HUES6 (cell line): ENCODE results near the gene APOL4.
"Not testable (repeated sequence)": the region's sequence is repeated elsewhere in the genome, so short reads cannot be mapped to it uniquely, and the experiment has no call there.

Experiments used
- H3K27ac ChIP-seq: 2 replicates; pipeline ENCODE4 v1.7.0; 2013; ENCODE audit warnings: low read depth, mild to moderate bottlenecking, low read length, inconsistent platforms
- H3K27me3 ChIP-seq: 2 replicates; pipeline ENCODE4 v1.6.1; 2013; ENCODE audit warnings: low read length; ENCODE audit not compliant: control insufficient read depth, insufficient read depth
- H3K36me3 ChIP-seq: 2 replicates; pipeline ENCODE4 v1.6.1; 2013; ENCODE audit warnings: low read length; ENCODE audit not compliant: control insufficient read depth, insufficient read depth
- H3K4me1 ChIP-seq: 2 replicates; pipeline ENCODE4 v1.6.1; 2013; ENCODE audit warnings: low read length; ENCODE audit not compliant: control insufficient read depth, insufficient read depth
- H3K4me3 ChIP-seq: 2 replicates; pipeline ENCODE4 v1.5.1; 2013; ENCODE audit warnings: low read depth, low read length
- H3K9ac ChIP-seq: one replicate; pipeline ENCODE4 v1.6.1; 2013; ENCODE audit warnings: mild to moderate bottlenecking, low read length
- H3K9me3 ChIP-seq: 2 replicates; pipeline ENCODE4 v1.6.1; 2013; ENCODE audit warnings: low read depth, low read length; ENCODE audit not compliant: control insufficient read depth, insufficient read depth

Gene APOL4

DNA sequence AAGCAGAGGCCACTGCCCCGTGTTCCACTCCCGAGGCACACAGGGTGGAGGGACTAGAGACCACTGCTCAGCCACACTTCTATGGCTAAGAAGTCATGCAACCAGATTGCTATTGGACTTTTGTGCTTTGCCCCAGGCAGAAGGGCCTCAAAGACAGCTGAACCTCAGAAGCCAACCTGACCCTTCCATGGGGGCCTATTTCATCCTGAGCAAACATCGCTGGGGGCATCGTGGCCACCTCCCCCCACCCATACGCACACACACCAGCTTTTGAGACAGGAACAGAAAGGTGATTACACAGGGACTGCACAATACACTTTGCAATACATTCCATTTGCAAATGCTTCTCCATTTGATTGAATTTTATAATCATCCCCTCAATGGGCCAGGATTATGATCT, 4.0 kb upstream of the APOL4 start:
- not testable (repeated sequence) for H3K27ac ChIP-seq, H3K36me3 ChIP-seq, H3K4me3 ChIP-seq, H3K27me3 ChIP-seq, H3K4me1 ChIP-seq, H3K9ac ChIP-seq
- H3K9me3 ChIP-seq, result peaks cover 20% of the 10 kb centered on the region

GRCh38 chr22:36204632-36205015, 3.0 kb upstream of the APOL4 start:
- H3K36me3 ChIP-seq, result no peaks in the 10 kb centered on the region
- no peak overlapping the region for H3K4me3 ChIP-seq
- H3K9ac ChIP-seq, result no peak overlapping the region
- H3K27ac ChIP-seq, result no peak overlapping the region
- no peaks in the 10 kb centered on the region for H3K4me1 ChIP-seq
- H3K9me3 ChIP-seq, result peaks cover 13% of the 10 kb centered on the region
- H3K27me3 ChIP-seq, result no peaks in the 10 kb centered on the region; the same call in 1 of the 2 replicates

- no peaks in the 10 kb centered on the region; the same call in 1 of the 2 replicates for H3K27me3 ChIP-seq
- no peaks in the 10 kb centered on the region for H3K4me1 ChIP-seq
- no peaks in the 10 kb centered on the region for H3K36me3 ChIP-seq
- no peak overlapping the region for H3K4me3 ChIP-seq
- no peak overlapping the region for H3K9ac ChIP-seq
- H3K9me3 ChIP-seq, result peaks cover 9% of the 10 kb centered on the region
- H3K27ac ChIP-seq, result no peak overlapping the region
Observed at GRCh38 chr22:36204001-36204631, 2.5 kb upstream of the APOL4 start.

GRCh38 chr22:36203441-36203840, 1.8 kb upstream of the APOL4 start:
- H3K9me3 ChIP-seq, H3K27ac ChIP-seq, H3K27me3 ChIP-seq, H3K9ac ChIP-seq, H3K36me3 ChIP-seq, H3K4me1 ChIP-seq, H3K4me3 ChIP-seq: not testable (repeated sequence)

GRCh38 chr22:36202906-36203305, 1.3 kb upstream of the APOL4 start:
- not testable (repeated sequence) for H3K4me1 ChIP-seq, H3K9me3 ChIP-seq, H3K36me3 ChIP-seq, H3K27ac ChIP-seq, H3K9ac ChIP-seq, H3K4me3 ChIP-seq, H3K27me3 ChIP-seq

- peaks cover 18% of the 10 kb centered on the region for H3K4me1 ChIP-seq
- H3K9me3 ChIP-seq, H3K27me3 ChIP-seq, H3K9ac ChIP-seq, H3K27ac ChIP-seq, H3K4me3 ChIP-seq, H3K36me3 ChIP-seq: not testable (repeated sequence)
Observed at GRCh38 chr22:36201025-36201424, 584 bp downstream of the APOL4 start.

- no peaks in the 10 kb centered on the region; the same call in 1 of the 2 replicates for H3K27me3 ChIP-seq
Observed at GRCh38 chr22:36199001-36199551, 2.5 kb downstream of the APOL4 start.

GRCh38 chr22:36198536-36198935, 3.1 kb downstream of the APOL4 start:
- H3K4me3 ChIP-seq, result no peak overlapping the region
- H3K27me3 ChIP-seq, result no peaks in the 10 kb centered on the region; the same call in 1 of the 2 replicates
- H3K4me1 ChIP-seq, result peaks cover 18% of the 10 kb centered on the region
- no peaks in the 10 kb centered on the region for H3K36me3 ChIP-seq
- no peak overlapping the region for H3K27ac ChIP-seq
- no peaks in the 10 kb centered on the region for H3K9me3 ChIP-seq
- no peak overlapping the region for H3K9ac ChIP-seq

More at GRCh38 chr22:36199001-36199551, 2.5 kb downstream of the APOL4 start:
- Histone ChIP-seq H3K4me3 (no peak overlapping the region), H3K36me3 (no peaks in the 10 kb centered on the region), H3K27ac (no peak overlapping the region), H3K9me3 (no peaks in the 10 kb centered on the region), H3K4me1 (peaks cover 18% of the 10 kb centered on the region), H3K9ac (no peak overlapping the region)

- H3K27ac ChIP-seq, result no peak overlapping the region
- H3K4me1 ChIP-seq, result peaks cover 18% of the 10 kb centered on the region
- H3K9me3 ChIP-seq, result no peaks in the 10 kb centered on the region
- H3K9ac ChIP-seq, result no peak overlapping the region
- H3K27me3 ChIP-seq, result no peaks in the 10 kb centered on the region; the same call in 1 of the 2 replicates
- no peaks in the 10 kb centered on the region for H3K36me3 ChIP-seq
- H3K4me3 ChIP-seq, result no peak overlapping the region
Observed at GRCh38 chr22:36197514-36198146, 4.0 kb downstream of the APOL4 start.

- no peaks in the 10 kb centered on the region; the same call in 1 of the 2 replicates for H3K27me3 ChIP-seq
Observed at GRCh38 chr22:36197065-36197440, 4.6 kb downstream of the APOL4 start.

GRCh38 chr22:36196254-36197064, 5.2 kb downstream of the APOL4 start:
- H3K9ac ChIP-seq, result no peak overlapping the region

More at GRCh38 chr22:36197065-36197440, 4.6 kb downstream of the APOL4 start:
- H3K4me1 ChIP-seq, result peaks cover 18% of the 10 kb centered on the region
- no peak overlapping the region for H3K4me3 ChIP-seq
- no peaks in the 10 kb centered on the region for H3K9me3 ChIP-seq
- no peak overlapping the region for H3K27ac ChIP-seq
- H3K9ac ChIP-seq, result no peak overlapping the region
- no peaks in the 10 kb centered on the region for H3K36me3 ChIP-seq

More at GRCh38 chr22:36196254-36197064, 5.2 kb downstream of the APOL4 start:
- H3K9me3 ChIP-seq, result peaks cover 3% of the 10 kb centered on the region; the same call in 1 of the 2 replicates
- no peaks in the 10 kb centered on the region; the same call in 1 of the 2 replicates for H3K27me3 ChIP-seq
- H3K36me3 ChIP-seq, result no peaks in the 10 kb centered on the region
- no peak overlapping the region for H3K4me3 ChIP-seq
- H3K27ac ChIP-seq, result no peak overlapping the region
- H3K4me1 ChIP-seq, result peaks cover 18% of the 10 kb centered on the region
